Skin of body (tissue), 2 donors: Measurements from ENCODE around the gene IL23A. TPM values are rescaled to one million over a fixed set of nuclear protein-coding genes. Genes with fewer than 3 reads are reported as not detected.
"Not testable (repeated sequence)": the region's sequence is repeated elsewhere in the genome, so short reads cannot be mapped to it uniquely, and the experiment has no call there.

ENCODE experiments used
- DNase-seq: peaks from one replicate; lab custom pipeline; 2025; lab: John Stamatoyannopoulos, UW
- total RNA-seq: library from RNA; depleted of rRNA; stranded (reverse); fragments of >200 nt; gene quantifications from one replicate; pipeline ENCODE4 v1.2.3, GENCODE V29; 2014

IL23A gene
- total RNA-seq, 1 donor from 2014 or later, result 0.20 TPM

DNA sequence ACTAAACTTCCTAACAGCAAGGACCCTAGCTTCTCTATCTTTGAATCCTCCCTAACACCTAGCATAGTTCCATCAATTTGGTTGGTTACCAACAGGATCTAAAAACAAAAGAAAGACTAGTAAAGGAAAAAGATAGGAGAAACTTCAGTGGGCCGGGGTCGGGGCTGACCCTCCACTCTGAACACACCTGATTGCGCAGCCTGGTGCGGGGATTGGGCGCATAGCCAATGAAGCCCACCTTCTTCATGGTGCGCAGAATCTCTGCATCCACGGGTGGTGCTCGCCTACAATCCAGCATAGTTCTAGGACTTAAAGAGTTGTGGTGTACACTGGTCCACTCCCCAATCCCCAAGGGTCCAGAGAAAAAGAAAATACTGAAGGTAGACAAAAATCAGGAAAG is 12.6 kb upstream of the IL23A start:
- no peak for DNase-seq

DNA sequence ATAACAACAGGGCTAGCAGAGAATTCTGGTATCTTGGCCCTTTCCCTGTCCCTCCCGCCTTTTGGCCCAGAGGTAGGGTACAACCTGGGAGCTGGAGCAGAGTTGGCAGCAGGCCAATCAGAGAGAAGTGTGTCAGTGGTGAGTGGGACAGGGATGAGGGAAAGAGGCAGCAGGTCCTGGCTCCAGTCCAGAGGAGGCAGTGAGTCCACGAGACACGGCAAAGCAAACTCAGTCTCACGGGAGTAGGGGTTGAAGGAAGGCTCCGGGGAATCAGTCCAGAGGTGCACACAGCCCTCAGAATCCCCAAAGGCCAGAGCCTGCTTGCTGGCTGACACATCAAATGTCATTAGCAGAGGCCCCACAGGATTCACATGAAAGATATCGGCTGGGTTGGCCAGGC is 12.2 kb upstream of the IL23A start:
- DNase-seq, result no peak

- no peak for DNase-seq
These were observed 7.7 kb upstream of the IL23A start for GRCh38 chr12:56330936-56331490.

DNA sequence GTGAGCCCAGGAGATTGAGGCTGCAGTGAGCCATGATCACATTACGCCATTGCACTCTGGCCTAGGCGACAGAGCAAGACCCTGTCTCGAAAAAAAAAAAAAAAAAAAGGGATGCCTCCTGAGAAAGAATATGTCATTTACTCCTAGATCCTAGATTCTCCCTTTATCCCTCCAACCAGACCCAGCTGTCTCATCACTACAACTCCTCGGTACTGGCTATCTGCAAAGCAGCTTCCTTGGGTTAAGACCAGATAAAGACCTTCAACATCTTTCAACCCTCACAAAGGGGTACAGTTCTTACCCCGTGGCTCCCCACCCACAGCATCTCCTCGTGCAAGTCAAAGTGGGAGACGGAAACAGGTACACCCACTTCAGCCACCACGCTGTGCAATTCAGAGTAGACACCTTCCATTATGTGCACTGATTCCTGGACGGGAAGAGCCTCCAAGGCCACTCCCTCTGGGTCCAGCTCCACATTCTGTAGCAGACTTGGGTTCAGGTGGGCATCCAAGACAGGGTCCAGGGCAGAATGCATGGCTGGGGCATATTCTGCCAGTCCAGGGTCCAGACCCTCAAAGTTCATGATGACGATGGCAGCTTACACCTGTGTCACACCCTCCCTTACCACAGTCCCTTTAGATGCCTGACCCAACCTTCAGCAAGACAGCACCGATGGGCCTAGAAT is 6.0 kb upstream of the IL23A start:
- no peak for DNase-seq

DNA sequence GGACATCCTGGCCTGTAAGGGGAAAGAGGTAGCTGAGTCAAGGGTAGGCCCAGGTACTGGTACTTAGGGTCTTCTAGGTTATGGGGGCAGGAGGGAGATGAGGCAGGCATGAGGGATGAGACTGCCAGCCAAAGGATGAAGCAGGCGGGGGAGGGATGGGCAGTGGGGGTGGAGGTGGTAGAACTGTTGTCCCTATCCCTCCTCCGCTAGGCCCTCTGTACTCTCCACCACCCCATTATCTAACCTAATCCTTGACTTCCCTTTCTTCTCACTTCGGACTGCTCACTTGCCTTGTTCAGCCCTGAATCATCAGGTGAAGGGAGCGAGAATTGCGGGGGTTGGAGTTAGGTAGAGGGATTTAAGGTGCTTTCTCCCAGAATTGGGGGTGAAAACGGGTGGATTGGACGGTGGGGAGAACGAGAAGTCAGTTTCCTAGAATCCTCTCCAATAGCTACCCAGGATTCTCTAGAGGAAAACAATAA is 5.4 kb upstream of the IL23A start:
- DNase-seq, result no peak

DNA sequence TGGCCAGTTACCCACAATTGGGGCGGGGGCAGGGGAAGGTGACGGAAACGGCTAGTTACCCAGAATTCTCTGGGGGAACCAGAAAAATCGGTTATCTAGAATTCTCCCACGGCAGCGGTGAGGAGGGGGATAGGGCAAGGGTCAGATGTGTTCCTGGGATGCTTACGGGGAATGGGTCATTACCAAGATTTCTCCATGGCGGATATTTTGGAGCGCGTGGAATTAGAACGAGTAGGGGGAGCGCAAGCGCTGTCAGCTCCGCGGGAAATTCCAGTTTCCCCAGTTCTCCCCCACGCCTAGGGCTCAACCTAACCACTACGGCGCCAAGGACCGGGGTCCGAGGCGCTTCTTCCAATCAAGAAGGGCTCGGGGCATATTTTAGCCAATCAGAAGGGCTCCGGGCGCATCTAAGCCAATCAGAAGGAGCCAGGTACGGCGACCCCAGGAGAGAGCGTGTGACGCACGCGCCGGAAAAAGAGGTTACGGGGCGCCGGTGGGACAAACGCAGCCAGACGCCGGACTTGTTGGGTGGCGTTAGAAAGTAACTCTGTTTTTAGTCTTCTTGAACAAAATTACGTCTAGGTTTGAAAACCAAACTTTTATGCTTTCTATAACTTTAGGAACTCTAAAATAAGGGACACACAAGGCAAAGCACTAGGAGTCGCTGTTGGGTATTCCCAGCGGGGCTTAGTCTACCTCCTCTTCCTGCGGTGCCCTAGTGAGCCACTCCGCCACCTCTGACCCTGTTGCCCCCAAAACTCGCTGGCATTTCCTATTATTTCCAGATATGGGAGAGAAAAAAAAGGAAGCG is 4.8 kb upstream of the IL23A start, which contains the start of gene PAN2:
Gene PAN2, minus strand, starts transcription at position 322 of the 811 bp plus-strand sequence. CDS start 906 bp downstream, outside the sequence.
- peak; percentile 93 for DNase-seq

DNA sequence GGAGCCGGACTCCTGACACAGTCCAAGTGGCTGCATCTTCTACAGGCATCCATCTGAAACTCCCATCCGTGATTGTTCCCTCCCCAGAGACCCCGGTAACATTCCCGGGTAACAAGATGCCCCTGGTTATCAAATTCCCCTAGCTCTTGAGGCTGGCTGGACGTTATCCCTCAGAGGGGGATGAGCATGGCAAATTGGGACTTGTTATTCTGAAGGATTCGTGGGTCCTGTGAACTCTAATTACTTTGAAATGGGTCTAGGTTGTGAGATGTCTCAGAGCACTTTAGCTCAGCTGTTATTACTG is 4.2 kb upstream of the IL23A start:
- DNase-seq, result no peak

DNA sequence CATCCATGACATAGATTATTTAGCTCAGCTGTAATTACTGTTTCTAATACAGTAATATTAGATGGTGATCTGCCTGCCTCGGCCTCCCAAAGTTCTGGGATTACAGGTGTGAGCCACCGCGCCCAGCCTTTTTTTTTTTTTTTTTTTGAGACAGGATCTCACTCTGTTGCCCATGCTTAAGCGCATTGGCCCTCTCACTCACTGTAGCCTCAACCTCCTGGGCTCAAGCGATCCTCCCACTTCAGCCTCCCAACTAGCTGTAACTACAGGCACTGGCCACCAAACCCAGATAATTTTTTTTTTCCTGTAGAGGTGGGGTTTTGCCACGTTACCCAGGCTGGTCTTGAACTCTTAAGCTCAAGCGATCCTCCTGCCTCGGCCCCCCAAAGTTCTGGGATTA is 3.2 kb upstream of the IL23A start:
- not testable (repeated sequence) for DNase-seq

DNA sequence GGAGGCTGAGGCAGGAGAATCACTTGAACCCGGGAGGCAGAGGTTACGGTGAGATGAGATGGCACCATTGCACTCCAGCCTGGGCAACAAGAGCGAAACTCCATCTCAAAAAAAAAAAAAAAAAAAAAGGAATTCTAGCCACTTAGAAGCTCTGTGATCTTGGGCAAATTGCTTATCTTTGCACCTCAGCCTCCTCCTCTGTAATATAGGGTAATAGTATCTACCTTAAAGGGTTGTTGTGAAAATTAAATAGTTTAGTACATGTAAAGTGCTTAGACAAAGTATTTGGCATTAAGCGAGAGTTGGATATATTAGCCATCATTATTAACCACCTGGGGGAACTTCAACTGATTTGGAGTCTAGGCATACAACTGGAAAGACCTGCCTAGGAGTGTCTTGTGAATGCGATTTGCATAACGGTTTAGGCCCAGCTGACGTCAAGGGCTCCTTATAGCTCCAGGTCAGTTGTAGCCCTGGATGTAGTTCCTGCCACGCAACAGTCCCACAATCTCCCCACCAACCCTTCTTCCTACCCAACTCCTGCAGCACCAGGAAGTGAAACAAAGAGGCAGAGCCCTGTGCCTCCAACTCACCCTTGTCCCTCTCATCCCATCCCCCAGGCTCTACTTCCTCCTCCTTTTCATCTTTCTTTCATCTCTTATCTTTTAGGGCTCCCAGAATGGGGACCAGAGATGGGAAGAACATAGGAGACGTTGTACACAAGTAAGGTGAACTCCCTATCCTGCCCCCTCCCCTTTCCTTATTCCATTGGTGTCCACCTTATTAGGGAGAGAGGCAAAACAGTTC is 2.1 kb upstream of the IL23A start:
- peak; percentile 8 for DNase-seq

DNA sequence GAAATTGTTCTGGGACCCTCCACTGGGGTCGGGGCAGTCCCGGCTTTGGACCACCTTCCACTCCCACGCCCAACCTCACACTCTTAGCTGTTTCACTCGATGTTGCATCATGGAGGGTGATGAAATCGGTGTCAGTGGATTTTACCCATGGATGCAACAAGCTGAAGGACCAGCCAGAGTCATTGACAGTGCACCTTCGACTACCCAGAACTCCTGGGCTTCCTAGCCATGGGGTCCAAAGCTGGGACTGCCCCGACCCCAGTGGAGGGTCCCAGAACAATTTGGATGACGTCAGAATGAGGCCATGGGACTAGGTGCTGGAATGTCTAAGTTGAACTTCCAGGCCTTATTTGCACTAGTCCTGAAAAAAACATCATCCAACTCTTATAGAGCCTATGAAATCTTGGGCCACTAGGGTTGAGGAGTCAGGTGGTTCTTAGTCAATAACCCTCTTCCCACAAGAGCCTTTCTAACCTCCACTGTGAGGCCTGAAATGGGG is 882 bp upstream of the IL23A start:
- DNase-seq, result no peak

DNA sequence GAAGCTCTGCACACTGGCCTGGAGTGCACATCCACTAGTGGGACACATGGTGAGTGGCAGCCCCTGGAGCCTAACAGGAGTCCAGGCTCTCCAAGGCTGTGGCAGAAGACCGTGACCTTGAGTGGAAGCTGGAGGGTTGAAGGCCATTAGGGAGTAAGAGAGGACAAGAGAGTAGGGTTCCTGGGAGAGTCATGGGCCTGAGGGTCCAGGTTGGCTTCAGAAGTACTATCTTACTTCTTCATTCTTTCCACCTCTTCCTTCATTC is 406 bp downstream of the IL23A start:
- DNase-seq, result no peak

GRCh38 chr12:56341616-56342015 is 2.9 kb downstream of the IL23A start:
- DNase-seq, result no peak

DNA sequence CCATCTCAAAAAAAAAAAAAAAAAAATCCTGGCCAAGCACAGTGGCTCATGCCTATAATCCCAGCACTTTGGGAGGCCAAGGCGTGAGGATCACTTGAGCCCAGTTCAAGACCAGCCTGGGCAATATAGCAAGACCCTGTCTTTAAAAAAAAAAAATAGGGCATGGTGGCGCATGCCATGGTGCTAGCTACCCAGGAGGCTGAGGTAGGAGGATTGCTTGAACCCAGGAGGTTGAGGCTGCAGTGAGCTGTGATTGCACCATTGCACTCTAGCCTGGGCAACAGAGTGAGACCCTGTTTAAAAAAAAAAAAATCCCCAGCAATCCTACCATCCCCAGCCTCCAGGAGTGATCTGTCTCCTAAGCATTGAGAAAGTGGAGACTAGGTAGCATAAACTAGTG is 3.6 kb downstream of the IL23A start:
- not testable (repeated sequence) for DNase-seq

DNA sequence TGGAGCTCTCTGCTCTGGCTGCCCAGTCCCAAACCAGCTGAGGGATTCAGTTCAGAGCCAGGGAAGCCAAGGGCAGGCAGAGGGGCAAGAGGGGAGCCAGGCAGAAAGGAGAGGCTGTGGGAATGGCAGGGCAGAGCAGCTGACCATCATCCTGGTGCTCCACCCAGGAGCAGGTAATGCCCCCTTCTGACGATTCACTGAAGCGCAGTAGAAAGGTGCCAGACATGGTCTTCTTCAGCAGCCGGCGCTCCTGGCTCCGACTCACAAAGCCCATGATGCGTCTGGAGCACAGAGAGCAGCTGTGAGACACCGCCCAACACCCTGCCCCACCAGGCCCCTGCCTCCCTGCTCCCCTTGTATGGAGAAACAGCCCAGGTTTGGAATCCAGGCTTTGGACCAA is 8.0 kb downstream of the IL23A start:
- no peak for DNase-seq

DNA sequence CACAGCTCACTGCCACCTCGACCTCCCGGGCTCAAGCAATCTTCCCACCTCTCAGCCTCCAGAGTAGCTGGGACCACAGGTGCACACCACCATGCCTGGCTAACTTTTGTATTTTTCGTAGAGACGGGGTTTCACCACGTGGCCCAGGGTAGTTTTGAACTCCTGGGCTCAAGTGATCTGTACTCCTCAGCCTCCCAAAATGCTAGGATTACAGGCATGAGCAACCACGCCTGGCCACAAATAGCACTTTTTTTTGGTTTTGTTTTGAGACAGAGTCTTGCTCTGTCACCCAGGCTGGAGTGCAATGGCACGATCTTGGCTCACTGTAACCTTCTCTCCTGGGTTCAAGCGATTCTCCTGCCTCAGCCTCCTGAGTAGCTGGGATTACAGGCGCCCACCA is 8.6 kb downstream of the IL23A start:
- DNase-seq, result not testable (repeated sequence)

DNA sequence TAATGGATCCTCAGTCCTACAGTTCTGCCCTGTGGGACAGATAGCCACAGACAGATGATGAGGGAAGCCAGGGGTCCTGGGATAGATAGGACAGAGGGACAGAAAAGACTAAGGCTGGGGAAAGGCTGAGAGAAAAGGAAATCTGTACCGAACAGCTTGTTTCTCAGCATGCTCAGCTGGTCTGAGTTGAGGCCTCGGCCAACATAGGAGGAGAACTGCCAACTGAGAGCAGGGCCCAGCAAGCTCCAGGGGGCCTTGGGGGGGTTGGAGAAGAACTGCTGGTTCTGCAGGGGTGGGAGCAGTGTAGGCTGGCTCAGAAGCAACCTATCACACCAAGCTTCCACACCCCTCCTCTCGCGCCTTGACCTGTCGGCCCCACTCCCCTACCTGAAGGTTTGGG is 10.1 kb downstream of the IL23A start:
- no peak for DNase-seq

DNA sequence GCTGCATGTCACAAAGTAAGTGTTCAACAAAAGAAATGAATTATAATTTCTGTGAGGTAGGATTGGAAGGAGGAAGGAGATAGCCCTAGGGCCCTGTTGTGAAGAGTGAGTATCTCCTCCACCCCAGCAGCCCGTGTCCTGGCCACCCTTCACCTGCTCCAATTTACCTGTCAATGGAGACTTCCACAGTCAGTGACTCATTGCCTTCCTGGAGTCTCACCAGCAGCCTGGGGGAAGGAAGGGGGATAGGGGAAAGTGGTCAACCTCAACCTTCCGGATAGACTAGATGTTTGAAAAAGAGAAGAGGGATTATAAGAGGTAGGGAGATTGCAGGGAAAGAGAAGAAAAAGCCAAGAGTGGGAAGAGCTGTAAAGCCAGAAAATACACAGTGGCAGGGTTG is 12.0 kb downstream of the IL23A start:
- DNase-seq, result no peak

- DNase-seq, result no peak
These were observed 12.6 kb downstream of the IL23A start for GRCh38 chr12:56351325-56351724.

DNA sequence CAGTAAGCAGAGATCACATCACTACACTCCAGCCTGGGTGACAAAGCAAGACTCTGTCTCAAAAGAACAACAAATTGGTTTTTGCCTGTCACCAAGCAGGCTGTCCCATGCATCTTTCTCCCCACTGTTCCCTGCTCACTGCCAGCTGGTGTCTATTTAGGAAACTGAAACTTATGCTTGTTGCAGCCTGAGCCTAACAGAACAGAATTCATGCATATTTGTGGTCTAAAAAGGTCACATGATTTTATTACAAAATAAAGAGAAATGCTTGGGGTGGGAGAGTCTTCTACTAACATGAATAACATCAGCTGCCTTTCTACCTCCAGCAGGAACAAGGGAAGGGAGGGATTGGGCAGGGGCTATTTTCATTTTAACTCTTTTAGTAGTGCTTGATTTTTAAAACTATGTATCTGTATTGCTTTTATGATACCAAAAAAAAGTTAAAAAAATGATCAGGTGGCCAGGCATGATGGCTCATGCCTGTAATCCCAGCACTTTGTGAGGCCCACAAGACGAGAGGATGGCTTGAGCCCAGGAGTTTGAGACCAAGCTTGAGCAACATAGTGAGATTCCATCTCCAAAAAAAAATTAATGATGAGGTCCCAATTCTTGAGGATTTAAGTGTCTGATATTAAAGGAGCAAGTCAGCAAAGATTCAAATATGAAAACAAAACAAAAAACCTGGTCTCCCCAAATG is 20.3 kb downstream of the IL23A start:
- DNase-seq, result peak; percentile 84

DNA sequence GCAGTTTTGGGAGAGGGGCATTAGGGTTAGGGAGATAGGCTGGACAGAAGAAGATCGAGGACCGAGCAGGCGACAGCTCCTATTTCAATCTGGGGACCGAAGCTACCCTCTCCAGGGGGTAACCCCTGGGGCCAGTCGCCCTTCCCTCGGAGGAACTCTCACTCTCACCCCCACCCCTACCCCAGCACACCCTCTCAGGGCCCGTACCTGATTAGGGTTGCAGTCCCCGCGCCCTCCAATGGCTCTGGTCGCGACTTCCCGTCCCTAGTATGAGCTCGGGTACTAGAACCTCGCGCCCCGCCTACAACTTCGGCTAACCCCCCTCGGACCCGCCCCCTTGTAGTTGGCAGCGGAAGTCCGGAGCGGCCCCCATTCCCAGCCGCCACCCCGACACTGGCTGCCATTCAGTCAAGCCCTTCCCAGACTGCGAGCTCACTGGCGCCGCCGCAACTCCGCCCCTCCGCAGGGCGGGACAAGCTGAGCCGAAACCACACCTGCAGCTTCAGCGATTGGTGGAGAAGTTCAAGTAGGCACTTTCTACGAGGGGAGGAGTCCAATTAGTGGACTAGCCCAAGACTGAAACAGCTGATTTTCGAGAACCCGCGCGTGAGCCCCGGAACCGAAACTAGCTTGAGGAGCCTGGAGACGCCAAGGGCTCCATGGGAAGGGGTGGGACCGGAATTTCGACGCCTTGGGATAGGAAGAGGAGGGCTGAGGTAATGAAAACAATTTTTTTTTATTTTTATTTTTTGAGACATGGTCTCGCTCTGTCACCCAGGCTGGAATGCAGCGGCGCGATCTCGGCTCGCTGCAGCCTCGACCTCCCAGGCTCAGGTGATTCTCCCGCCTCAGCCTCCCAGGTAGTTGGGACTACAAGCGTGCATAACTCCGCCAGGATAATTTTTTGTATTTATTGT is 21.4 kb downstream of the IL23A start, which contains the start of gene STAT2:
Gene STAT2, minus strand, starts transcription at position 257 of the 917 bp plus-strand sequence. CDS start 3,536 bp downstream, outside the sequence.
- peak; percentile 100 for DNase-seq
